Activated T-cell treated with anti-CD3 and anti-CD28 coated beads for 24 hours (primary cell): ENCODE data around the gene PROZ.

Experiments used
- DNase-seq: peaks from one replicate; pipeline ENCODE4 v3.0.0-alpha.2; 2020; ENCODE audit warnings: low read depth

The PROZ gene

DNA sequence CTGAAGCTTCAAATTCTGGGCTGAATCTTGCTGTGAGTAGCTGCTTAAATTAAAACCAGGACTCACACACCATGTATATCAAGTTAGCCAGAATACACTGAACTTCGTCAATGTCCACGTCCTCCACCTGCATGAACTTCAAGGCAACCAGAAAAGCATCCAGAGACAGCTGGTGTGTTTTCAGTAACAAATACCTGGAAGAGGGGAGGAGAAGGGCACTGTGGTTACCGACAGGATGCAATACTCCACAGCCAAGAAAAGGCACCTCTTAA, 20.4 kb downstream of the PROZ start:
- no peak for DNase-seq

DNA sequence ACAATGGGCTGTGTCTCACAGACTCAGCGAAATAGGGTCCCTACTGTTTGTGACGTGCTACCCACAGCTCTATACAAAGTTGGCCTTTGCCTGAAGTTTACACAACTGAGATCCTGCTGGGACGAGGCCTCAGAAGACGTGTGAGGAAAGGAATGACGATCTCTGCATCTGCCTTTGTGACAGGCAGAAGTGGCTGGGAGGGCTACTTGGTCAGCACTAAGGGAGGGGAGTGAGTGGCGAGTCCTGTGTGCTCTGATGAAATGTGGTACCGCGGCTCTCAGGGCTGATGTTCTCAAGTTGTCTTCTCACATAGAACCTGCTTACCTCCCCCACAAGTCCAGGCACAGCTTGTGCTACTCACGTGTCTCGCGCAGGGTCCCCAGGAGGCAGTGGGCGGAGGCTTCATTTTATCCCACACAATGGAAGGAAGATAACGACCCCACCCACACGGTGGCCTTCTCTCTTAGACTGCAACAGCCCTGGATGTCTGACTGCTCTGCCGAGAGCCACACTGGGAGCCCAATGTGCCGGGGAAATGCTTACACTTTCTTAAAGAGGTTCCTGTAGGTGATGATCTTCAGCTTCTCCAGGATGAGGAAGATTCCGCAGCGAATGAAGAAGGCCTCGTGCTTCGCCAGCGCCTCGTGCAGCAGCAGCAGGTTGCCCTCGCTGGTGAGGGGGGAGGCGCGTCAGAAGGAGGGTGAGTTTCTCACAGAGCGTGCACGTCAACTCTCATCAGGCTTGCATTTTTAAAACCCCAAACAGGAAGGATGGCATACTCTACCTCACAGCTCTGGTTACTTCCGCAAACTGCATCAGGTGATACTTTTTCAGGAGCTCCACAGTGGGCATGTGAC, 21.2 kb downstream of the PROZ start:
- no peak for DNase-seq

DNA sequence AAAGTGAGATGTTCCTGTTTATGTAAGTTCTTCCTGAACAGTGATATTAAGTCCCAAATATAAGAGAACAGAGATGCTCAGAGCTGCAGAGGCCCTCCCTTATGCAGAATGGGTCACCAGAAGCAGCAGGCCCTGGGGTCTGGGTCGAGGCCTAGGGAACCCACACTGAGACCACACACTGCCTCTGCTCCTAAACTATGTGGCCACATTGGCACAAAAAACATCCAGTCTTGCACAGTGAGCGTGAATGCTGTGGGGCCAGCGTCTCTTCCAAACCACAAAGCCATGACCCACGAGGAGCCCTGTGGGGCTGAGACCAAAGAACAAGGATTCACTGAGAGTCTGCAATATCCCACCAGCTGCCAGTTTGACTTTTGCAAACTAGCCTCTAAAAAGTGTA, 23.6 kb downstream of the PROZ start:
- no peak for DNase-seq

DNA sequence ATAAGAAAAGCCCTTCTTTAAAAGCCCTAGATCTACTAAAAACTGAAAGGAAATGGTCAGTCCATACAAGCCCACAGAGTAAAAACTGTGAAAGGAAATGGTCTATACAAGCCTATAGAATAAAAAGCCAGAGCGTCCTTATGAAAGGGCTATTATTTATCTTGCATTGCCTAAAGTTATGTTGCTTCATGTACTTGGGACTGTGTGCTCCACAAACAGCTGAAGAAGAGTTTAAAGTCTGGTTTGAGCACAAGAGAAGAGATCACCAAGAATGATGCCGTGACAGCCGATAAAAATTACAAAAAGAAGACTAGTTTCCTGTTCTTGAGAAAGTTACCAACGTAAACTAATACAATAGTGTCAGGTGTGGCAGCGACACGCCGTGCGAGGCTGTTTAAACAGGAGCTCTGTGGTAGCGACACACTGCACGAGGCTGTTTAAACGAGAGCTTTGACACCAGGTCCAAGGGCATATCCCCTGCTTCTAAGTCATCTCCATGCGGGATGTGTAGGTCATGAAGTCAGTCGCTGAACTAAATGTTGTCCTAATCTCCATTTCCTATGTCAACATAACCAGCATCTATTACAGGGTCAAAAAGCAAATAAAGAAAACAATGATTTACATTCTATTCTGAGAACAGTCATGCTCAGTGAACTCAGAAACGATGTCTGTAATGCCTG, 25.1 kb downstream of the PROZ start:
- no peak for DNase-seq

DNA sequence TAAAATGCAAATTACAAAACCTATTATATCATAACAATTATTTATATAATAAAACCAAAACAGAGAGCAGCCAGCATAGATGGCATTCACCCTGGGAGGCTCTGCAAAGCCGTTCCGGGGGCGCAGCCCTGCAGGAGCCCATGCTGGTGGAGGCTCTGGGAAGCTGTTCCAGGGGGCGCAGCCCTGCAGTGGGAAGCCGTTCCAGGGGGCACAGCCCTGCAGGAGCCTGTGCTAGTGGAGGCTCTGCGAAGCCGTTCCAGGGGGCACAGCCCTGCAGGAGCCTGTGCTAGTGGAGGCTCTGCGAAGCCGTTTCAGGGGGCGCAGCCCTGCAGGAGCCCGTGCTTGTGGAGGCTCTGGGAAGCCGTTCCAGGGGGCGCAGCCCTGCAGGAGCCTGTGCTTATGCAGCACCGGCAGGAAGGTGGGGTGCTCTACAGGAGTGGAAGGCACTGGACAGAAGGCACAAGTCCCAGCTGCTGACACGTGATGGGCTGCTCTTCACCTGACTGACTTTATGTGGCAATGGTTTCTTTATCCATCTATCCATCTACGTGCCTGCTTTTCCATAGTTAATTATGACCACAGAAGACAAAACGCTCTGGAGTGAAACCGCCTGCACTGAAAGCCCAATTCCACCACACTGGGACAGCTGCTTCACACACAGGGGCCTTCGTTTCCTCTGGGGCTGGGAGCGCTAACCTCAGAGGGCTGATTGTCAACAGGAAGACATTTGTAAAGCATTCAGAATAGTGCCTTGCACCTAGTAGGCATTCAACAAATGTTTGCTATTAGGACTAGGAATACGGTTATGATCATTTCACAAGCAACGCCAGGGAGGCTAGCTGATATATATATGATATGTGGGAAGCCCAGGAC, 26.4 kb downstream of the PROZ start:
- no peak for DNase-seq

DNA sequence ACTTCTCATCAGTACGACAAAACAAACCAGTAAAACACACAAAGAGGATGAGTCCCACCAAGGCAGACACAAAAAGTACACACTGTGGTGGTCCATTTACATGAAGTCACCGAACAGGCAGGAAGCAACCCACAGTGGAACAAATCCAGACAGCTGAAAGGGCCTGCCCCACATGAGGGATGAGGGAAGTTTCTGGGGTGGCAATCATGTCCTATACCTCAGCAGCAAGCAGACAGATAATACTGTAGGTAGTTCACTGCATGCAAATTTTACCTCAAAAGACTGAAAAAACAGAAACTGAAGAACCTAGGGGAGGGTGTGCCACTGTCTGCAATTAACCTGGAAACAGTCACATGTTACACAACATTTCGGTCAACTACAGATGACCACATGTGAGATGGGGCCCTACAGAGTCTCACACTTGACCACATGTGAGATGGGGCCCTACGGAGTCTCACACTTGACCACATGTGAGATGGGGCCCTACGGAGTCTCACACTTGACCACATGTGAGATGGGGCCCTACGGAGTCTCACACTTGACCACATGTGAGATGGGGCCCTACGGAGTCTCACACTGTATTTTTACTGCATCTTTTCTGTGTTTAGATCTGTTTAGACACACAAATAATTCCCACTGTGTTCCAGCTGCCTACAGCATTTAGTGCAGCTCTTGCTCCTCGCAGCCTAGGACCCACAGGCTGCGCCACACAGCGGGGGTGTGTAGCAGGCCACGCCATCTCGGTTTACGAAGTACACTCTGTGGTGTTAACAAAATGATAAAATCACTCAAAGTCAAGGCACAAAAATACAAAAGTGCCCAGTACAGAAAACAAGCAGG, 27.8 kb downstream of the PROZ start:
- no peak for DNase-seq

DNA sequence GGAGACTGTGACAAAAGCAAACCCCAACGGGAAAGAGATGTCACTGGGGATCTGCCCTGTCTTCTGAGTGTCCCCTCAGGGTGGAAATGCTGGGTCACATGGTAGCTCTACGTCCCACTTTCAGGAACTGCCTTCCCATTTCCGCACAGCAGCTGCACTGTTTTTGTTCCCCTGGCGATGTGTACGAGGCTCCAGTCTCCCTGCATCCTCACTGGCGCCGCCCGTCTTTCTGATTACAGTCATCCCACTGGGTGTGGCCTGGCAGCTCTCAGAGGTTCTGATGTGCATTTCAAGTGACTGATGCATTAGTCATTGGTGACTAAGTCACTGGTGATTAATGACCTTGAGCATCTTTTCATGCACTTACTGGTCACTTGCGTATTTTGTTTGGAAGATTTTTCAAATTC, 28.8 kb downstream of the PROZ start:
- peak; percentile 55 for DNase-seq

DNA sequence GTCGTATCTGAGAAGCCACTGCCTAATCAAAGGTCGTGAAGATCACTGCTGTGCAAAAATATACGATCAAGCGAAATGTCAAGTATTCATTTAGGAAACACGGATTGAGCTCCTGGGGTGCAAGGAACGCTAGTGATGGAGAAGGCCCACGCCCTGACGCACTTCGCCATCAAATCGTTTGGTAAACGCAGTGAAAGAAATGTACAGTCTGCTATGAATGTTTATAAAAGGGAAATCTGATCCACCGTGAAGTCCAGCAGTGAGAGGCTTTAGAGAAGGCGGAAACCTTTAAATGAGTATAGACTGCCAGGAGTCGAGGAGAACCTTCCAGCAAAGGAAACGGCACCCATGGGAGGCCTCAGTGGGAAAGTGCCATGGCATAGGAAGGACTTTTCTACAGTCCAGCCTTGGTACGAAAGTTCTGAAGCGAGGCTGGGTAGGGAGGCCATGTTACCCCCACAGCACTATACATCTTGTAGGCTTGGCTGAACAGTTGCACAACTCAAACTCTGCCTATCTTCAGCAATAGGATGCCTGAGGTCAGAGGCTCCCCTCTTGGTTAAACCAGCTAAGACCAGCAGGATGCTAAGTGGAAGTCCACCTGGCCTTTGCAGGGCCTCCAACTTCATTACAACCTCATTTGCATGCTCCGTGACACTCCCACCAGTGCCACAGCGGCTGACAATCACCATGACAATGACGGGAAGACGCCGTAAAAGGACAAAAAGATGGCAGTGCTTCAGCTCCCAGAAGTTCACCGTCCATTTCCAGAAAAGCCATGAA, 29.6 kb downstream of the PROZ start:
- no peak for DNase-seq

DNA sequence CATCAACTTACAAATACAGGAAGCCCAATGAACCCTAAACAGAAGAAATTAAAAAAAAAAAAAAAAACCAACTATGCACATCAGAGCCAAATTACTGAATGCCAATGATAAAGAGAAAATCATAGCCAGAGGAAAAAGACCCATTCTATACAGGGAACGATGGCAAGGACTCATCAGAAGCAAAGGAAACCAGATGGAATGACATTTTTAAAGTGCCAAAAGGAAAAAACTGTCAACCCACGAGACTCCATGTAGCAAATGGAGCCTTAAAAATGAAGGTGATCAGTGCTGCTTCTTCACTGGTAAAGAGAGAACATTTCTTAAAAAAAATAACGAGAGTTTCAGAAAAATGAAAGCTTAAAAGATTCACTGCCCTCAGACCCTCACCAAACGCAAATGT, 31.7 kb downstream of the PROZ start:
- no peak for DNase-seq

DNA sequence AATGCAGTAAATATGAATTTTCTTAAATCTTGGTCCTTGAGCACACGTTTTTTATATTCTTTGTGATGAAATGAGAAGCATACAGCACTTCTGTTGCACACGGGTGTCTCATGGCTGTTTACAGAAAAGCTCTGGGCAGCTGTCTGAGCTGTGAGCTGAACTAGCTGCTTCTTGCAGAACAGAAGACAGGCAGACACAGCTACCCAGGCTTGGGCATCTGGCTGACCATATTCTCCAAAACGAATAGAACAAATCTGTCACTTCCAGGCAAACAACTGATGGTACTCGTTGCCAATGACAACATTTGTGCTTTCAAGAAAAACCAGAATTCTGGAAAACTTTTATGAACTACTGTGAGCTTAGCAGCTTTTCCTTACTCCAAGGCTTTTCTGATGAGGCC, 33.8 kb downstream of the PROZ start:
- DNase-seq = no peak

DNA sequence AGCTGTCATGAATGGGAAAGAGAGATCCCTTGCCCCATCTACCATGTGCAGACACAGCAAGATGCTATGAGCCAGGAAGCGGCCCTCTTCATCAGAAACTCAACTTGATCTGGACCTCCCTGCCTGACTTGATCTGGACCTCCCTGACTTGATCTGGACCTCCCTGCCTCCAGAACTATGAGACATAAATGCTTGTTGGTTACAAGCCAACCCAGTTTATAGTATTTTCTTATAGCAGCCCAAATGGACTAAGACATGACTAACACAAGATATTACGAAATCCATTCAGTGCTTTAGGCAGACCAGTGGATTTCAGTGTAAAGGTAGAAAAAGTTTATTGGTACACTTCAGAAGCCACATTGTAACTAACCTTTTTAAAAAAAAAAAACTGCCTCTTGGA, 34.5 kb downstream of the PROZ start:
- no peak for DNase-seq

DNA sequence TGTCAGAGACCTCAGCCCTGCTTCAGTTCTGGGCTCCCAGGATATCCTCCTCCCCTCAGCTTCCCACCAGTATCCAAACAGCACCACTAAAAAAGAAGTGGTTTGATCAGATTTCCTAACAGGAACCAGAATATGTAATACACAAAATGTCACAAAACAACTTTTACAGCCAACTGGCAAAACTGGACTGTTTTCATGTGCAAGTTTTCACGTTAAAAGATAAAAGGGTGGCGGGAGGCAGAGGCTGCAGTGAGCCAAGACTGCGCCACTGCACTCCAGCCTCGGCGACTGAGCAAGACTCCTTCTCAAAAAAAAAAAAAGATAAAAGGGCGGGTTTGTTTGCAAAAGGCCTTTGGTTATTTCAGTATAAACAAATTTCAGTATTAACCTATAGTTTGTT, 36.9 kb downstream of the PROZ start:
- DNase-seq = no peak

DNA sequence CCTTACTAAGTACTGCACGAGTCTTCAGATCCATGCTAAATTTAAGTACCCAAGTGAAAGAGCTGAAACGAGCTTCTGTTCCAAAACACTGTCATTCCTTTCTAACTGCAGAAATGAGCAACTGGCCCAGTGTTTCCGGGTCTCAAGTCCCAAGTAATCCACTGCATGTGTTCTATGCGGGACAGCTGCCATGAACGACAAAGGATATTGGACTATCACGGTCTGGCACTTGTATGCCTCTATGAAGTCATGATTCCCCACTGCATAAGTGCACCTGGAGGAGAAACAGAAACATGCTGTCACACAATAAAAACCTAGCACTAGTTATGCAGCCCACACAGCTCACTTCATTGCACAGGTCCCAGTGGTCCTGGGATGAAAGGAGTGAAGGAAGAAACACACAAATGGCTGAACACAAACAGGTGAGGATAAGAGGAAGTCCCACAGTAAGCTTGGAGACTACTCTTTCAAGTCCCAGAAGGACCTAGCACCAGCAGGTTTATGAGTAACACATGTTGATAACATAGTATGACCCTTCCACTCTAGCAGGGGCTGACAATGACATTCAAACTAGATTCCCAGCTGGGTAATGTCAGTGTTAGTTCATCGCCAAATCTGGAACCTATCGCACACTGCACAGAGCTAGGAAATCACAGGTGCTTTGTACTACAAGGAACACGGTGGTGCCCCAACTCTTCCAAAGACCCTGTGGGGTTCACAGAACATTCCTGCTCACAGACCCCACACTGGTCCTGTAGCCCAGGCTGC, 38.7 kb downstream of the PROZ start:
- DNase-seq = no peak

DNA sequence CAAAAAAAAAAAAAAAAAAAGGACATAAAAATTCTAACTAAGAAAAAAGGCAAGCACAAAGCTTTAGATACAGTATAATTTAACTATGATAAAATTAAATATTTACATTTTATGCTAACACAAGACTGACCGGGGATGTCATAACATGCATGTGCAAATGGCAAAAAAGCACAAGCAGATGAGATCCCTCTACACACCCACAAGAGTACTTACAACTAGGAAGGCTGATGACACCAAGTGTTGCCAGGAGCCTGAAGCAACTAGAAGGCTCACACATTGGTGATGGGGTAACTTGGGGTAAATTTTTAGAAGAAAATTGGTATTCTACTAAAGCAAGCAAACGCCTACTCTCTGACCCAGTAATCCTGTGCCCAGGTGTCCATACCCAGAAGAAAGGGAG, 43.4 kb downstream of the PROZ start:
- DNase-seq = no peak

DNA sequence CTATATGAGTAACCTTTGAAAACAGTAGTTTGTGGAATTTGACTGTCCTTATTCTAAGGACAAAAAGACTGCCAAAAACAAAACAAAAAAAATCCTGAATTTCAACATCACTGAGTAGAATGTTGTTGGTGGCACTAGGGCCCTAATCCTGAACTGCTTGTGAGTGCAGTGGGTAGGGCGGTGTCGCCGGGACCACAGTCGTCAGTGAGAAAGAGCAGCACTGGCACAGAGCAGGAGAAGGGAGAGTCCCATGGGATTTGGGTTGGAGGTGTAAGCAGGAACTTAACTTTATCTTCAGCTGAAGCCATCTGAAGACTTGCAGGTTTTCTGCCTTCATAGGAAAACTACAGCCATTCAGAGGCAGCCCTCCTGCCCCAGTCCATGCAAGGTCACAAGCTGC, 44.5 kb downstream of the PROZ start:
- no peak for DNase-seq

DNA sequence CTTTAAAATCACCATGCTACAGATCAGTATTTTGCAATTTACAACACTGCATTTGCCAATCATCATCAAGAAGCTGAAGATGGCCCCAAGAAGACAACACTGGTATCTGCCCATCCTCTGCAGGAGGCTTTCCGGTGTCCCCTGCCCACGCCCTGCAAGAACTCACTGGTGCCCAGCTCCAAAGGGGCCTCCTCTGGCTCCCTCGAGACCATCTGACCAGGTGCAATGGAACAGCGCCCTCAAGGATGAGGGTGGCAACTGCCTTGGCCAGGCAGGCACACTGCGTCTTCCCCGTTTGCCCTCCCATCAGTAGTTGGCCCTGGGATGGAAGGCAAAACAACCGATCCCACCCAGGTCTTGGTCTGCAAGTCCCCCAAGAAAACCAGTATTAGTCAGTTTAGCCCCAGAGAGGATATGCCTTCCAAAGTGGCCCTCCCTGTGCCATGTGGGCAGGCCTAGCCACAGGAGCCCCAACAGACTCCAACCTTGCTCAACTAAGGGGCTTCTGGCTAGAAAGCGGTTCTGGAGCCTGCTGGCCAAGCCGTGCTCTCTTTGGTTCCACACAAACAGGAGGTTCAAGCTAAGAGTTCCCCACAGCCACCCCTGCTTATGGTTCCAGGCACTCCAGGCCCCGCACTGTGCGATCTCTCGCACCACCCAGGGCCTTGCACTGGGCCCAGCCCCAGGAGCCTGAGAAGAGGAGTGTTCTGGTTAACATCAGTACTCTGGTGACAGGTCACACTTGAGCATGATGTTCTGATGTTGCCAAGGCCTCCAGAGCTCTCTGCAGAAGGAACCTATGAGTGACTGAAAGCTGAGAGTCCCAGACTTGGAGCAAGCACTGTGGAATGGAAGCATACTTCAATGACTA, 45.3 kb downstream of the PROZ start:
- DNase-seq = no peak

DNA sequence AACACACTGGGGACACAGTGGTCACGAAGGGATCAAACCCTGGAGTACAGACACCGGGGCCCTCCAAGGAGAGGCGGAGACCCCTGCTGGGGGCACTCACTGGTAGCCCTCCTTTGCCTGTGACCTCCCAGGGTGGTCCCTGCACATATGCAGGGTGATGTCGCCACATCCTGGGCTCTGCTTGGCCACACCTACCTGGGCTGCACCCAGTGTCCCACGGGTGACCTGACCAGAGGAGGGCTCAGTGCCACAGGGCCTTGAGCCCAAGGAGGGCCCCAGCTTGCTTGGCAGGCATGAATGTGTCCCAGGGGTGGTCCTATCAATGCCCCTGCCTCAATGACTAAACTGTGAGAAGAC, 45.9 kb downstream of the PROZ start:
- no peak for DNase-seq

DNA sequence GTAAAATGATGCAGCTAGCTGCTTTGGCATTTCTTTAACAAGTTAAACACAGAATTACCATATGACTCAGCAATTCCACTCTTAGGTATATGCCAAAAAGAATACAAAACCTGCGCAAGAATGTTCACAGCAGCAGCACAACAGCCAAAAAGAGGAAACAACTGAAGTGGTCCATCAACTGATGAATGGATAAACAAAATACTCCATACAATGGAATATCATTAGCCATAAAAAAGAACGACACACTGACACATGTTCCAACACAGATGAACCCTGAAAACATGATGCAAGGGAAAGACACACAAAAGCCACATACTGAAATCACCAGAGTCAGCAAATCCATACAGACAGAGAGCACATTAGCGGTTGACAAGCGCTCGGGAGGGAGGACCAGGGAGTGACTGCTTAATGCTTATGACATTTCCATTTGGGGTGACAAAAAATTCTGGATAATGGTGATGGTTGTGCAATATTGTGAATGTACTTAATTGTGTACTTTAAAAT, 47.0 kb downstream of the PROZ start:
- no peak for DNase-seq

DNA sequence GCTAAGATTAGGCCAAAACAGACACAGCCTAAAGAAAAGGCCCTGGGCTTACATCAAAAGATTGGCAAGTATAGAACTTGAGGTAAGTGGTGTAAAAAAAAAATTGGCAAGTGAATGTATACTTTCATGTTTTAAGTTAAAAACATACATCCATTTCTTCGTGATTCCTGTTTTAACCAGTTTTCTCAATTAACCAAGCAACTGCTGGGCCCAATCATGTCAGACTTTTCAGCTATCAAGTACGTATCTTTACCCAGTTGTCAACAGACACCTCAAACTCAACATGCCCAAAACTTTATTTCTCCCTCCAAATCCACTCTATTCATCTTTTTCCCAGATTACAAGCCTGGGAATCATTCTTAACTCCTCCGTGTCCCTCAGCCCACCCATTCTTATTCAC, 49.0 kb downstream of the PROZ start:
- no peak for DNase-seq
